ENCODE measurements around the gene ELL.
A peak's percentile ranks its signal among the peaks of the same experiment; 100 is the strongest.

ELL gene

GRCh38 chr19:18487576-18488402 lies 34.1 kb downstream of the ELL start:
- no peak for DNase-seq

GRCh38 chr19:18486746-18487145 lies 35.1 kb downstream of the ELL start:
- DNase-seq: no peak

GRCh38 chr19:18484992-18485391 lies 36.9 kb downstream of the ELL start:
- no peak for DNase-seq

- peak; percentile 77 for DNase-seq
Measured at GRCh38 chr19:18483119-18483890, 38.6 kb downstream of the ELL start.

- DNase-seq: no peak
Measured at GRCh38 chr19:18481505-18482222, 40.2 kb downstream of the ELL start.

GRCh38 chr19:18480006-18480691 lies 41.7 kb downstream of the ELL start:
- peak; percentile 97 for DNase-seq

GRCh38 chr19:18478545-18479311 lies 43.1 kb downstream of the ELL start:
- peak; percentile 98 for DNase-seq

GRCh38 chr19:18477974-18478373 lies 43.9 kb downstream of the ELL start:
- no peak for DNase-seq

- DNase-seq: peak; percentile 53
Measured at GRCh38 chr19:18477042-18477779, 44.7 kb downstream of the ELL start.

GRCh38 chr19:18476507-18477041 lies 45.3 kb downstream of the ELL start:
- no peak for DNase-seq

GRCh38 chr19:18475762-18476331 lies 46.0 kb downstream of the ELL start:
- DNase-seq: no peak

GRCh38 chr19:18475004-18475453 lies 46.8 kb downstream of the ELL start:
- DNase-seq: no peak

GRCh38 chr19:18474366-18474887 lies 47.4 kb downstream of the ELL start:
- DNase-seq: no peak

- DNase-seq: no peak
Measured at GRCh38 chr19:18473706-18474087, 48.2 kb downstream of the ELL start.

- no peak for DNase-seq
Measured at GRCh38 chr19:18473003-18473705, 48.7 kb downstream of the ELL start.

GRCh38 chr19:18470787-18471186 lies 51.1 kb downstream of the ELL start:
- DNase-seq: no peak

GRCh38 chr19:18469069-18469846 lies 52.6 kb downstream of the ELL start:
- peak; percentile 77 for DNase-seq

- DNase-seq: no peak
Measured at GRCh38 chr19:18468517-18468916, 53.4 kb downstream of the ELL start.

- no peak for DNase-seq
Measured at GRCh38 chr19:18467978-18468377, 53.9 kb downstream of the ELL start.

All from suppressor macrophage treated with lipopolysaccharide for 4 hours (primary cell).